NAMALWA (cell line): ENCODE measurements around the gene AGBL5.
A peak's percentile ranks its signal among the peaks of the same experiment; 100 is the strongest.
"Not testable (repeated sequence)": the region's sequence is repeated elsewhere in the genome, so short reads cannot be mapped to it uniquely, and the experiment has no call there.

Experiments
- DNase-seq: peaks from one replicate; pipeline ENCODE4 v3.0.0-alpha.2; 2015; ENCODE audit warnings: low spot score

The AGBL5 gene

DNA sequence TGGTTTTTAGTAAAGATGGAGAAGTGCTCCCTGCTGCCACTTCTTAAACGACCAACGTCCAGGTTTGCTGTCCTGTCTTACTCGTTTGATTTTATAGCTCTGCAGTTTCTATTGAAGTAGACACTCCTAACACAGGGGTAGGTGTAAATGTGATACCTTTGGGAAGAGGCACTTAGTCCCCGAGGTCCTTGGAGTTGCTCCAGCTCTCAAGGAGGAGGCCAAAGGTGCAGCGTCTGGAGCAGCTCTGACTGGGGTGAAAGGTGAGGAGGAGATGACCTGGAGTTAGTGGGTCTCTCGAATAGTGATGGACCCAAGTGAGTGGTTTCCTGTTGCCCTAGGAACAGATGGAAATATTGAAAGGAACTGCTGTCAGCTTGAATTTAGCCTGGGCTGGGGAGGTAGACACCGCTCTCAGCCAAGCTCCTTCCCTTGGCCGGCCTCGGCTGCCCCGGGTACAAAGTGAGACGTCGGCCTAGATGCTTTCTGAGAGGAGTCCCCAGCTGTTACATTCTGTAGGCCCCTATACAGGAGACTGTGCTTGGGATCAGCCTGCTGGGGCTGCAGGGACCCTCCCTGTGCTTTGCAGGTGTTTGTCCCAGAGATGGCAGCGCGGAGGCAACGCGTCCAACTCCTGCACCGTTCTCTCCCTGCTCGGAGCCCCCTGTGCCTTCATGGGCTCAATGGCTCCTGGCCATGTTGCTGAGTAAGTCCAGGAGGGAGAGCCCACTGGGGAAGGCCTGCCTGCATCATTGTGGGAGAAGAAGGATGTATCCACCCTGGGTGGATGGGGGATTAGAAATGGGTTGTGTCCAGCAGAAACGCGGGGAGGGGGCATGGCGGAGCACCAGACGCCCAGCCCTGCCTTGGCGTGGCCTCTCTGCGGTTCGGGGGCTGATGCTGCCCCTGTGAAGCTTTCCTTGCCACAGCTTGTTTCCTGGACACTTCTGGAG lies 40.6 kb downstream of the AGBL5 start:
- no peak for DNase-seq

DNA sequence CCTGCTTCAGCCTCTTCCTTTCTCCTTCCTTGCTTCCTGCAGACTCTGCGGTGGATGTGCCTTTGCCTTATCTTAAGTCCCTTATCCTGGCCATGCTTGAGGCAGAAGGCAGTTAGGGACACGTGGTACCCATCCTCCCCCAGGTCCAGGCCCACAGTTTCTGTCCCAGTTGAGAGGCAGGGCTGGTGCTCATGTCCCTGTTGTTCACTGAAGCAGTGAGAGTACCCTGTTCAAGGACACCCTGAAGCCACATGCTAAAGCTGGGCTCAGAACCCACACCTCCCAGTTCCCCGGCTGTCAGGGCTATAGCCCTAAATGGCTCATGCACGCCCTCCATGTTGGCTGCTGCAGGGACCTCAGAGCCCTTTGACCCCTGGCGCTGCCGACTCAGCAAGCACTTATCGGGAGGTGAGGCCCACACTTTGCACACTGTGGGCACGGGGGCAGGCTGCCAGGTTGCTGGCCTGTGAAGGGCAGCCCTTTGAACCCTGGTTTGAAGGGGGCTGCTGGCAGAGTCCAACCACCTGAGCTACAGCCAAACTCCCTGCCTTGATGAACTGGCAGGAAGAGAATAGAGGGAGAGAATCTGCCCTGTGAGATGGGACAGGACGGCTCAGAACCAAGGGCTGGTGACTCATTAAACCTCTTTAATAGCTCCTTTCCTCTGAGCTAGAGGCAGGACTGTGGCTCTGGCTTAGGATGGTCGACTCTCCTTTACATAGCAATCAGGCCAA lies 41.4 kb downstream of the AGBL5 start:
- DNase-seq, result no peak

DNA sequence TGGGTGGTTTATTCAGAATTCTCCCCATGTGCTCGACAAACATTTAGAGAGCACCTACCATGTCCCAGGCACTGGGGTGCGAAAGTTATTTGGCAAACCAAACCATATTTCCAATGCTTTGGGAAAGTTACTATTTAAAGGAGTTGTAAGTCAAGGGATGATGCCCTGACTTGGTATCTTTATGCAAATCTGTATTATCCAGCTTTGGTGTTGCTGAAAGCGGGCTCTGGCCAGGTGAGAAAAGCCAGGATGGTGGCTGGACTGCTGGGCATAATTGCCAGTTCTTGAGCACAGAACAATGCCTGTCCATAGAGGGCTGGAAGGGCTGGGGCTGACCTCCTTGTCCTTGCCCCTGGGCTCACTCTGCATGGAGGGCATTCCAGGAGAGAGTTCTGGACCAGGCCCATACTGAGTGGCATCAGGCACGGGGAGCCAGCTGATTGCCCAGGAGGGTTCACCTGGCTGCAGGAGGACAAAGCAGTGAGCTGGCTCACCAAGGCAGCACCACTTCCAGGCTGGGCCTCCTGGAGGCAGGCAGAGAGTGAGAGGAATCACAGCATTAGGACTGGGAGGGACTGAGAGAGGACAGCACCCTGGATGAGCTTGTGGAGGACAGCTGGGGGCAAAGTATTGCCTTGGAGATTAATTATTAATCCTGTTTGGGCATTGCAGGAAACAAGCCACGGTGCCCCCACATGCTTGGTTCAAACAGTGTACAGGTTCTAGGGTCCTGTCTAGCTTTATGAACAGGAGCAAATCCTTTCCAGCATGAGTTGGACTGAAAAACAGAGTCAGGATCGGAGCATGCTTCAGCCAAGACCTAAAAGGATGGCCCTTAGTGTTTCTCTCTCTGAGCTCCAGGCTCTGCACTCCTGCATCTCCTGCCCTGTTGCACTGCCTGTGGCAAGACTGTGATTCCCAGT lies 42.2 kb downstream of the AGBL5 start:
- no peak for DNase-seq

DNA sequence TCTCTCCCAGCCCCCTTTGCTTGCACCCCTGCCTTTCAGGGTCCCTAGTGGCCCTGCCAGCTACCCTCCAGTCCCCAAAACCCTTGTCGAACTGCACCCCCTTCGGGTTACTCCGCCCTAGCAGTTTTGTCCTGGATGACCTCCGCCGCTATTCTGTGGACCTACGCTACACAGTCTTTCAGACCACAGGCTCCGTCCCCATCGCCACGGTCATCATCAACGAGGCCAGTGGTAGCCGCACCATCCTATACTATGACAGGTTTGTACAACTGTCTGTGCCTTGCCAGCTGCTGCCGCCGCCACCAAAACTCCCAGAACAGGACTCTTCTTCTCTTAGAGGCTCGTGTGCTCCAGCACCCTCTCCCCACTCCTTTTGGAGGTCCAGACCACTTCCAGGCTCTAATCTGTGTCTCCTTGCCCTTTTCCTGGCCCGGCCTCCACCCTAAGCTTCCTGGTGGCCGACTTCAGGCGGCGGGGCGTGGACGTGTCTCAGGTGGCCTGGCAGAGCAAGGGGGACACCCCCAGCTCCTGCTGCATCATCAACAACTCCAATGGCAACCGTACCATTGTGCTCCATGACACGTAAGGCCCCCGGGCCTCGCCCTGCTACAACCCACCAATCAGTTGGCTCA lies 43.0 kb downstream of the AGBL5 start:
- no peak for DNase-seq

DNA sequence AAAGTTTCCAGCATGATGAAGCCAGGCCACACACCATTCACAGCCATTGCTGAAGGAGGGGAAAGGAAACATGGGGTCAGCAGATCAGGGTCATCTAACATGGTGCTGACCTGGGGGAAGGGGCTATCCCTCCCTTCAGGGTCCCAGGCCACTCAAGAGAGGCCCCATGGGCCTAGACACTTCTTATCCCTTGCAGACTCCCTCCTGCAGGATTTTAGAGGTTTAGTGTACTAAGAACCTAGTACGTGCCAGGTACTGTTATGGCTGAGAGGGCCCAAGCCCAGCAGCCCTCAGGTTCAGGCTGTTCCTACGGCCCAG lies 43.9 kb downstream of the AGBL5 start:
- no peak for DNase-seq

DNA sequence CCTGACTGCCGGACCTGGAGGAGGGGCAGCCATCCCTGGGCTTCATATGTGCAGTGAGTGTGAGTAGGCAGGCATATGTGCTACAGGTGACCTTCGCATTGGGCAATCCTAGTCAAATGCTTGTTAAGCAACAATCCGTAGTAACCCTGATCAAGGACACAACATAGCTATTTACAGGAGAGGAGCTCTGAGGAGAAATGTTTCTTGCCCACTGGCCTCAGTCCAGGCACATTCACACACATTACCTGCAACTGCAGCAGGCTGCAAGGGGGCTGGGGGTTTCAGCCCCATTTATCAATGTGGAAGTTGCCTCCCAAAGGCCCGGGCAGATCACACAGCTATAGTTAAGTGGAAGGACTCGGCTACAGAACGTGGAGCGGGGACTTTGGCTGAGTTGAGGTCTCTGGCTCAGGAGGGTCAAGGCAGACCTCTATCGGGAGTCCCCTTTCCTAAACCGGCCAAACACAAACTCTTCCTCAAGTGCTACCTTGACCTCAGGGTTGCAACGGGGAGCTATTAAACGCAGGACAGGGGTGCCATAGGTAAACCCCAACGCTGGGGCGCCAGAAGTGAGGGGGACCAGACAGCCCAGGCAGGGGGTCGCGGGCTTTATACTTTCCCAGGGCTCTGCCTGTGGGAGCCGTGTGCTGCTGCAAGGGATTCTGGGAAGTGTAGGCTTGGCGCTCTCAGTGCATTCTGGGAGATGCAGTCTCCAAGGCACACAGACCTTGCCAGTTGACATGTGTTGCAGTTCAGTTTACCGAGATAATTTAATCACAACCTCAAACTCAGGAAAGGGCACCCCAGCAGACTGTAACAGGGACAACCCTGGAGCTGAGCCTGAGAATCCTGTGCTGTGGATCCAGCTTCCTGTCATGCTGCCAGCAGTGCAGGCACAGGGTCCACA lies 44.5 kb downstream of the AGBL5 start:
- peak; percentile 72 for DNase-seq

DNA sequence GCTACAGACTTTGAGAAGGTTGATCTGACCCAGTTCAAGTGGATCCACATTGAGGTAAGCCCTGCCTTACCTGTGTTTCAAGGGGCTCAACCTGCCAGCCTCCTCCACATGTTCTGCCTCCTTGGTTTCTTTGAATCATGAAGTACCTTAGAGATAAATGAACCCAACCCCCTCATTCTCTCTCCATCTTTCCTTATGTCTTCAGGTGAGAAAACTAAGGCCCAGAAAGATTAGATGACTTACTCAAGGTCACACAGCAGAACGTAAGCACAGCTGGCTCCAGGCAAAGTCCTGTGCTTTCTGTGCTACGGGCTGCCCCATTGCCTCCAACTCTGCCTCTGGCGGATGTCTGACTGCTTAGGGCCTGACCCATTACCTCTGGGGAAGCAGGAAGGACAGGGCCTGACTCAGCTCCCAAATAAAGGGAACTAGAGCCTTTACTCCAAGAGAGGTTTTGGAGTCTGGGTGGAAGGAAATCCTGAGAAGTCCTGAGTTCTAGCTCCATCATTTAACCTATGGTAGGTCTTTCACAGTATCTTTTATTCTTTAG lies 45.4 kb downstream of the AGBL5 start:
- no peak for DNase-seq

DNA sequence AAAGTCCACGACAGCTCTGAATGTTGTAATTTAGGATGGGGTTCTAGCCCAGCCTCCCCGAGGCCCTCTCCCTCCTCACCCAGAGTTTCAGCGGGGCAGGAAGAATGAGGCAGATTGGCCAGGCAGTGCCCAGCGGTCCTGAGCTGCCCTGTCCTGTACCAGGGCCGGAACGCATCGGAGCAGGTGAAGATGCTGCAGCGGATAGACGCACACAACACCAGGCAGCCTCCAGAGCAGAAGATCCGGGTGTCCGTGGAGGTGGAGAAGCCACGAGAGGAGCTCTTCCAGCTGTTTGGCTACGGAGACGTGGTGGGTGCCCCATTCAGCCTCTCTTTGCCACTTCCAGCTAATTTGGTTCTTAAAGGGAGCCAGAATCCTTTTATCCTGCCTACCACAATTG lies 45.9 kb downstream of the AGBL5 start:
- no peak for DNase-seq

DNA sequence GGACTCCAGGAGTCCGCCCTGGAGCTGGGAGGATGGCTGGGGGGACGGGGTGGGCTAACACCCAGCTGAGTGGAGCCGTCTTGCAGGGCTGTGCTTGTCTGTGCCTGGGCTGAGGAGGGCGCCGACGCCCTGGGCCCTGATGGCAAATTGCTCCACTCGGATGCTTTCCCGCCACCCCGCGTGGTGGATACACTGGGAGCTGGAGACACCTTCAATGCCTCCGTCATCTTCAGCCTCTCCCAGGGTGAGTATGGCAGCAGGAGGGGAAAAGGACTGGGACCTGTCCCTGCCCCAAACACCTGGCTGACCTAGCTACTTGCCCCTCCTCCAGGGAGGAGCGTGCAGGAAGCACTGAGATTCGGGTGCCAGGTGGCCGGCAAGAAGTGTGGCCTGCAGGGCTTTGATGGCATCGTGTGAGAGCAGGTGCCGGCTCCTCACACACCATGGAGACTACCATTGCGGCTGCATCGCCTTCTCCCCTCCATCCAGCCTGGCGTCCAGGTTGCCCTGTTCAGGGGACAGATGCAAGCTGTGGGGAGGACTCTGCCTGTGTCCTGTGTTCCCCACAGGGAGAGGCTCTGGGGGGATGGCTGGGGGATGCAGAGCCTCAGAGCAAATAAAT lies 48.0 kb downstream of the AGBL5 start:
- DNase-seq, result no peak

DNA sequence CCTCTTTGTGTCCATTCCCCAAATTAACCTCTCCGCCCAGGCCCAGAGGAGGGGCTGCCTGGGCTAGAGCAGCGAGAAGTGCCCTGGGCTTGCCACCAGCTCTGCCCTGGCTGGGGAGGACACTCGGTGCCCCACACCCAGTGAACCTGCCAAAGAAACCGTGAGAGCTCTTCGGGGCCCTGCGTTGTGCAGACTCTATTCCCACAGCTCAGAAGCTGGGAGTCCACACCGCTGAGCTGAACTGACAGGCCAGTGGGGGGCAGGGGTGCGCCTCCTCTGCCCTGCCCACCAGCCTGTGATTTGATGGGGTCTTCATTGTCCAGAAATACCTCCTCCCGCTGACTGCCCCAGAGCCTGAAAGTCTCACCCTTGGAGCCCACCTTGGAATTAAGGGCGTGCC lies 48.6 kb downstream of the AGBL5 start:
- no peak for DNase-seq

DNA sequence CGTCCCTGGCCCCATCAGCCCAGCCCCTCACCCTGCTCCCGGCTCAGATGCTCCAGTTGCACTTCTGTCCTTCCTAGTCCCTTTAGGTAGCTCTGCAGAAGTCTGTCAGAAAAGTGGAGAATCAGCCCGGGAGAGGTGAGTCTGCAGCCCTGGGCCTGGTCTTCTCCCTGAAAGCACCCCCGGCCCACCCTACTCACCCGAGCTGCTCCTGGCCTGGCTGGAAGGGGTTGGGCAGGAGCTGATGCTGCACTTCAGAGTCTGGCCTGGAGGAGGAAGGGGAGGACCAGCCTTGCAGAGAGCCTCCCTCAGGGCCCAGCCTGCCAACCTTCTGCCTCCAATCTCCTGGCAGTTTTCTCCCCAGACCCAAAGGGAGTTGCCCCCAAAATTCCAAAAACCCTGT lies 50.9 kb downstream of the AGBL5 start:
- no peak for DNase-seq

DNA sequence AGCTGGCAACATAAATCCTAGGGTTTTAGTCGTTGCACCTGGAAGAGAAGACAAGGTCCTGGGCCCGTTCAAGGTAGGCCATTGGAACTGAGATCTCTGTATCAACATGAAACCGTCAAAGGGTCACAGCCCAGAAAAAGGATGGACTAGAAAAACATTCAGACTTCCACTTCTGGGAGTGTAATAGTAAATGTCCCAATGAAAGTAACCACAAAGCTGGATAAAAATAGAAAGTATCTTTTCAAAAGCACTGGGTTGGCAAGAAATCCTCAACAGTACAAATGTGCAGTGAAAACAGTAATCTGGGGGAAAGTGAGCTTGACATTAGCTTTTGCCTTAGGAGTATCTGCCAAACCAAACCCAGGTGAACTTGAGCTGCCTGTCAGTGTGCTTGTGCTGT lies 54.5 kb downstream of the AGBL5 start:
- DNase-seq, result no peak

DNA sequence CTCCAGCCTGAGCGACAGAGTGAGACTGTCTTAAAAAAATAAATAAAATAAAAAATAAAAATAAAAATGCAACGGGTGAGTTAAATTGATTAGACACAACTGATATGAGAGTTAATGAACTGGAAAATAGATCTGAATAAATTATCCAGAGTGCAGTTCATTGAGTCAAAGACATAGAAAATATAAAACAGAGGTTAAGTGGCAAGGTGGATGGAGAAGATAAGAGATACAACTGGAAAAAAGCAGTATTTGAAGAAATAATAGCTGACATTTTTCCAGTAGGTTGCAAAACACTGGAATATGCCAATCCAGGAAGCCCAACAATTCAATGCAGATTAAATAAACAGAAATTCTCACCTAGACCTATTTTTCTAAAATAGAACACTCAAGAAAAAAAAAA lies 56.8 kb downstream of the AGBL5 start:
- DNase-seq, result no peak

DNA sequence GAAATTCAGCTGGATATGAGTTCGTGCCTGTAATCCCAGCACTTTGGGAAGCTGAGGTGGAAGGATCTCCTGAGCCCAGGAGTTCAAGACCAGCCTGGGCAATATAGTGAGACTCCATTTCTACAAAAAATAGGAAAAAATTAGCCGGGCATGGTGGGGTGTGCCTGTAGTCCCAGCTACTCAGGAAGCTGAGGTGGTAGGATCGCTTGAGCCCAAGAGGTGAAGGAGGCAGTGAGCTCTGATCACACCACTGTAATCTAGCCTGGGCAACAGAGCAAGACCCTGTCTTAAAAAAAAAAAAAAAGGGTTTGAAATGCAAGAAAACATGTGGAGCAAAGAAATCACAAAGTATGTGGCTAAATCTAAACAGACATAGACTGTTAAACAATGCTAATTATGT lies 57.6 kb downstream of the AGBL5 start:
- DNase-seq, result no peak

DNA sequence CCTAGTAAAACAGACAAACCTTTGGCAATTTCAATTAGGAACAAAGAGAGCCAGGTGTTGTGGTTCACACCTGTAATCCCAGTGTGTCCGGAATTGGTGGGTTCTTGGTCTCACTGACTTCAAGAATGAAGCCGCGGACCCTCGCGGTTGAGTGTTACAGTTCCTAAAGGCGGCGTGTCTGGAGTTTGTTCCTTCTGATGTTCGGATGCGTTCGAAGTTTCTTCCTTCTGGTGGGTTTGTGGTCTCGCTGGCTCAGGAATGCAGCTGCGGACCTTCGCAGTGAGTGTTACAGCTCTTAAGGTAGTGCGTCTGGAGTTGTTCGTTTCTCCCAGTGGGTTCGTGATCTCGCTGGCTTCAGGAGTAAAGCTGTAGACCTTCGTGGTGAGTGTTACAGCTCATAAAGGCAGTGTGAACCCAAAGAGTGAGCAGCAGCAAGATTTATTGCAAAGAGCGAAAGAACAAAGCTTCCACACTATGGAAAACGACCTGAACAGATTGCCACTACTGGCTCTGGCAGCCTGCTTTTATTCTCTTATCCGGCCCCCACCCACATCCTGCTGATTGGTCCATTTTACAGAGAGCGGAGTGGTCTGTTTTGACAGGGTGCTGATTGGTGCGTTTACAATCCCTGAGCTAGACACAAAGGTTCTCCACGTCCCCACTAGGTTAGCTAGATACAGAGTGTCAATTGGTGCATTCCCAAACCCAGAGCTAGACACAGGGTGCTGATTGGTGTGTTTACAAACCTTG lies 59.3 kb downstream of the AGBL5 start:
- not testable (repeated sequence) for DNase-seq

DNA sequence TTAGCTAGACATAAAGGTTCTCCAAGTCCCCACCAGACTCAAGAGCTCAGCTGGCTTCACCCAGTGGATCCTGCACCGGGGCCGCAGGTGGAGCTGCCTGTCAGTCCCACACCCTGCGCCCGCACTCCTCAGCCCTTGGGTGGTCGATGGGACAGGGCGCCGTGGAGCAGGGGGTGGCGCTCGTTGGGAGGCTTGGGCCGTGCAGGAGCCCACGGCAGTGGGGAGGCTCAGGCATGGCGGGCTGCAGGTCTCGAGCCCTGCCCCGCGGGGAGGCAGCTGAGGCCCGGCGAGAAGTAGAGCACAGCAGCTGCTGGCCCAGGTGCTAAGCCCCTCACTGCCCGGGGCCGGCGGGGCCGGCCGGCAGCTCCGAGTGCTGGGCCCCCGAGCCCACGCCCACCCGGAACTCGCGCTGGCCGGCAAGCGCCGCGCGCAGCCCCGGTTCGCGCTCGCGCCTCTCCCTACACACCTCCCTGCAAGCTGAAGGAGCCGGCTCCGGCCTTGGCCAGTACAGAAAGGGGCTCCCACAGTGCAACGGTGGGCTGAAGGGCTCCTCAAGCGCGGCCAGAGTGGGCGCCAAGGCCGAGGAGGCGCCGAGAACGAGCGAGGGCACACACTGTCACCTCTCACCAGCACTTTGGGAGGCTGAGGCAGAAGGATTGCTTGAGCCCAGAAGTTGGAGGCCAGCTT lies 60.1 kb downstream of the AGBL5 start:
- not testable (repeated sequence) for DNase-seq

DNA sequence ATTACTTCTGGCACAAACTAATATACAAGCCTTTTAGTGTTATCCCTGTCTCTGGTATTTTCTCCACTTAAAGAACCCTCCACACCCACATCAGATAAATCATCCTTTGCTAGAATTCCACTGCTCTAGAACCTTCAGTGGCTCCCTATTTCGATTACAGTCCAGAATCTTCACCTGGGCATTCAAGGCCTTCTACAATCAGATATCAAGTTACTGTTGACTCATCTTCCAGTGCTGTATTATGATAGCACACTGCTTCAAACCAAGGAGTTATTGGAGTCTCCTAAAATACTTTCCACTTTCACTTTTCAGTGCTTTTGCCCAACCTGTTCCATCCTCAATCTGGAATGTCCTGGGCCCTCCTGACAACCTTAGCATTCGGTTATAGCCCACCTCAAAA lies 64.1 kb downstream of the AGBL5 start:
- DNase-seq, result no peak

DNA sequence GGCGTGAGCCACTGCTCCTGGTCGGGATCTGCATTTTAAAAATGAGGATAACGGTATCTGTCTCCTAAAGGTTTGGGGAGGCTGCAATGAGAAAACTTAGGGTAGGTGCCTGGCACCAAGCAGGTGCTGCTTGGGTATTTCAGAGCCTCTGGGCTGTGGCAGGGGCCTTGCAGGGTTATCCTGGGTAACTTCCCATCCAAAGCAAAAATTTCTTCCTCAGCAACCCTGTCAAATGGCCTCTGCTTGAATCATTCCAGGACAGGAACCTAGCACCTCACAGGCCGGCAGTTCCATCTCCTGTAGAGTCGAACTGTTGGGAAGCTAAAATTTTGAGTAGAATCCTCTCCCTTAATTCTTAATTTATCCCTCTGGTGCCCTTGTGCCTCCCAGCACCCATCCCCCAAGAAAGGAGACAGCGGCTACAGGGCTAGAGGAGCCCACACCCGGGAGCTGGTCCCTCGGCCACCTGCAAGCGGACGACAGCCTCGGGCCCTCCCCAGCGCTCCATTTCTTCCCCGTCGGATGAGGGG lies 66.6 kb downstream of the AGBL5 start:
- no peak for DNase-seq
